GM19239 (cell line): ENCODE measurements around the gene PRIMPOL.
"Not testable (repeated sequence)": the region's sequence is repeated elsewhere in the genome, so short reads cannot be mapped to it uniquely, and the experiment has no call there.

Experiments used
- DNase-seq: peaks from one replicate; pipeline ENCODE4 v3.0.0; 2011; ENCODE audit warnings: low spot score; ENCODE audit not compliant: insufficient read length
- FAIRE-seq: peaks from 2 replicates; lab custom pipeline; 2011; peaks lifted over from hg19 to GRCh38; lab: Jason Lieb, UNC

PRIMPOL gene

GRCh38 chr4:184697956-184698355 is 48.4 kb downstream of the PRIMPOL start:
- FAIRE-seq: no peak
- no peak for DNase-seq

- no peak for FAIRE-seq
- DNase-seq: no peak
Measured at GRCh38 chr4:184699941-184700340, 50.4 kb downstream of the PRIMPOL start.

GRCh38 chr4:184702114-184702513 is 52.6 kb downstream of the PRIMPOL start:
- DNase-seq (no peak), FAIRE-seq (no peak)

GRCh38 chr4:184705692-184706091 is 56.2 kb downstream of the PRIMPOL start:
- DNase-seq (no peak), FAIRE-seq (no peak)

DNA sequence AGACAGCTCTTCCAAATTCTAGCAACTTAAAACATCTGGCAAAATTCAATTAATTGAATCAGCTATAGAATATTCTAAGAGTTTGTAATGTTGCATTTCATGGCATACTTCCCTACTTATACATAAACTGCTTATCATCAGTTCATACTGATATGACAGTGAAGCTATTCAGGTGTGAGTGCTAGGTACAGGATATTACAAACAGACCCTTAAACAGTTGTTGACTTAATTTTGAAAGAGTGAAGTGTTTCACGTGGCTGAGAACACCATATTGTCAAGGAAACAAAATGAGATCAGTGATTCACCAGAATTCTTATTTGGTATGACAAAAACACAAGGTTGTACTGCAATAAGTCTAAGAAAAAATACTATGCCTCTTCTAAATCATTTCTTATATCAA is 56.9 kb downstream of the PRIMPOL start:
- DNase-seq (no peak), FAIRE-seq (no peak)

DNA sequence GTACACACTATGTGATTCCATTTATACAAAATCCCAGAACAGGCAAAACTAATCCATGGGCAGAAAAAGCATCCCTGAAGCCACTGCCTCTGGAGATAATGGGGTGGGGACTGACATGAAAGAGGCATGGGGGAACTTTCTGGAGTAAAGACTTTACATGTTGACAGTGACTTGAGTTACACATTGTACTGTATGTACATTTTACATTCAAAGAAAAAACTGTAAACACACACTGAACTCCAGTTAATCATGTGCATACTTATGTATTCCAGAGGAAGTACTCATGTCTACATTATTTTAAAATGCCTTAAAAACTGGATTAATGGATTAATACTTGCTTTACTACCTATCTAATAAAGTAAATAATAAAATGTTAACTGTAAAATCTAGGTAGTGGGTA is 62.8 kb downstream of the PRIMPOL start:
- no peak for DNase-seq
- FAIRE-seq: no peak

DNA sequence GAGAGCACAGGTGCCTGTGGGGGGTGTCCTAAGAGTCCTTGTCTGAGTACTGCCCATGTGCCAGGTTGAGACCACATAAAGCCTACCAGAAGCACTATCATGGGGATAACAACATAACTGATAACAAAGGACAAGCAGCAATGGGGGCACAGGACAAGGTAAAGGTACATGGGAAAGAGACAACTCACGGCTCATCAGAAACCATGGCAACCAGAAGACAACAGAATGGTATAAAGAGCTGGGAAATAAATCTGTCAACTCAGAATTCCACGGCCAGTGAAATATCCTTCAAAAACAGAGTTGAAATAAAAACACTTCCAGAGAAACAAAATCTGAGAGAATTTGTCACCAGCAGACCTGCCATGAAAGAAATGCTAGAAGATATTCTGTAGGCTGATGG is 64.3 kb downstream of the PRIMPOL start:
- FAIRE-seq: no peak
- DNase-seq: no peak

GRCh38 chr4:184715526-184715925 is 66.0 kb downstream of the PRIMPOL start:
- FAIRE-seq (no peak), DNase-seq (no peak)

DNA sequence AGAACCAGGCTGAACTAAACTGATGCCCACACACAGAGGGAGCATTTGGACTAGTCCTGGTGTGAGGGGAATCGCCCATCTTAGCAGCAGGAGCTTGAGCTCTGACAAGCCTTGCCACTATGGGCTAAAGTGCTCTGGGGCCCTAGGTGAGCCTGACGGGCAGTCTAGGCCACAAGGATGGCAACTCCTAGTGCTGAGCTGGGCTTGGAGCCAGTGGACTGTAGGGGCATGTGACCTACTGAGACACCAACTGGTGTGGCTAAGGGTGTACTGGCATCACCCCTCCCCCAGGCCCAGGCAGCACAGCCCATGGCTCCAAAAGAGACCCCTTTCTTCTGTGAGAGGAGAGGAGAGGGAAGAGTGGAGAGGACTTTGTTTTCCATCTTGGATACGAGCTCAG is 69.9 kb downstream of the PRIMPOL start:
- DNase-seq: no peak
- FAIRE-seq: no peak

- FAIRE-seq (no peak), DNase-seq (no peak)
Measured at GRCh38 chr4:184721254-184721653, 71.7 kb downstream of the PRIMPOL start.

GRCh38 chr4:184722798-184723197 is 73.3 kb downstream of the PRIMPOL start:
- no peak for DNase-seq
- FAIRE-seq: no peak

- FAIRE-seq: no peak
Measured at GRCh38 chr4:184727430-184727829, 77.9 kb downstream of the PRIMPOL start.

DNA sequence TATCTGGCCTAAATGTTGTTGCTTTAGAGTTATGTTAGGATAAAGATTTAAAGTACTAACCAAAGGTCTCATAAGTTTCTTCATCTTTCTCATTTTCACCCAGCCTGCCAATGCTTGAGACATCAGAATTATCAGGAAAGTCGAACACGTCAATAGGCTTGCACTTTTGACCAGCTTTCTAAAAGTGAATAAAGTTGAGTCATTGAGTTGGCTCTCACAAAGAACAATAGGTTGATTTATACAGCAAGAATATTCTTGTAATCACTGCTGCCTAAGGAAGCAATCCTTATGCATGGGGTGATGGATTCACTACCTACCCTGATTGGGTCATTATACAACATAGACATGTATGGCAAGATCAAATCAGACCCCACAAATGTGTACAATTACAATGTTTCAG is 79.3 kb downstream of the PRIMPOL start:
- FAIRE-seq (no peak), DNase-seq (no peak)

More at GRCh38 chr4:184727430-184727829, 77.9 kb downstream of the PRIMPOL start:
- no peak for DNase-seq

GRCh38 chr4:184729946-184730345 is 80.4 kb downstream of the PRIMPOL start:
- FAIRE-seq: no peak

DNA sequence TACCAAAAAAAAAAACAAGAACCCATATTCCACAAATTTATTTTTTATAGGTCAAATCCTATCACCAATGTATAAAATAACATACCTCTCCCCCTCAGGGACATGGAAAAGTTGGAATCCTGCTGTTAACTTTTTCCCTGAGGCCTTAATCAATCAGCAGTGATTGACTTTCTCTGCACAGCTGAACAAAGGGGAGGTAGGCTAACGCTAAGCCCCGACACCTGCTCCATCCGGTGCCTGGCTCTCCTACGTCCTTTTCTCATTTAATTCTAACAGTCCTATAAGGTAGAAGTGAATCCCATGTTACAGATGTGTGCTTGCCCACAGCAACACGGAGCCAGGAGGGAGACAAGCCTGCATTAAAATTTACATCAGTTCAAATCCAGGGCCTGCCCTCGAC is 81.5 kb downstream of the PRIMPOL start:
- DNase-seq (no peak), FAIRE-seq (no peak)

More at GRCh38 chr4:184729946-184730345, 80.4 kb downstream of the PRIMPOL start:
- DNase-seq: no peak

DNA sequence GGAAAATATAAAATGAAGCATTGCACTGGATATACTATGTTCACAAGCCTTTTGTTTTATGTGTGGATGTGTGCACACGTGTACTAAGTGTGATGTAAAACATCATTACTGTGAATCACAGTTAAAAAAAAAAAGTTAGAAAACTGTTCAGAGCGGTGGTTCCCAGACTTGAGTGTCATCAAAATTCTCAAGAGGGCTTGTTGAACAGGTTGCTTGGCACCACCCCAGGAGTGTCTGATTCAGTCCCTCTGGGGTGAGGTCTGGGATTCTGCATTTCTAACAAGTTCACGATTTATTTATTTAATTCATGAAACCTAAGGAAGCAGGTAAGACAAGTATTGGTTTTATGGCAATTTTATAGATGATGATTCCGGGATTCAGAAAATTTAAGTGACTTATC is 82.6 kb downstream of the PRIMPOL start:
- FAIRE-seq (no peak), DNase-seq (no peak)

DNA sequence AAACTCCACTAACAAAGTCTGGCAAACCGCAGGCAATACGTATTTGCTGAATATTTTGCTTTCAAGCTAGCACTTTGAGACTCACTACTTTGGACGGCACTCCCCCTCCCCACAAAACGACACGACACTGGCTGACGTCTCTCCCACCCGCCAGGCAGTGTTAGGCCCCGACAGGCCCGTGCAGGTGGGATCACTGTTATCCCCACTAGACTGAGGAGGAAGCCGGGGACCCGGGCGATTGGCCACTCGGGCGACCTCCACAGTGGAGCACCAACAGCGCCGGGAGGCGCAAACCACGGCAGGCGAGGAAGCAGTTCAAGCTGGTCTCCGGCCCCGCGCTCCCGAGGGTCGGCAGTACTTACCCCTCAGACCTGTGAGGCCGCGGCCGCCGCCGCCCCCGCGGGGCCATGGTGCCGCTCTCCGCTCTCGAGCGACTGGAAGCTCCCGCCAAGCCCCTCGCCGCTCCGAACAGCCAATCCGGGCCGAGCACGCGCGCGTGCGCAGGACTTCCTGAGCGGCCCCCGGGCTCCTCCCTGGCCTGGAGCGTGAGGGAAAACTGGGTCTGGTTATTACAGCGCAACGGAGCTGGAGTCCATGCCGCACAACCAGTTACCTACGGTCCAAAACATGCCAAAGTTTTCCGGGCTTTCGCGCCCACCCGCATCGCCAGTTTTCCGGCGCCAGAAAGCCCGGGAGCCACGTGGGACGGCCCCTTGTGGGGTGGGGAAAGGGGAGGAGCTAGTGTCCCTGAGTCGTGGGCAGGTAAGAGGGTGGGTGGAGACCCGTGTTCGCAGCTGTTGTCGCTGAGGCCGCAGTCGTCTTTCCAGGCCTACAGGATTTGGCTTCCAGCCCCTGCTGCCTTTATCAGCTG is 84.4 kb downstream of the PRIMPOL start, which contains the start of gene CENPU:
TSS of gene CENPU (minus strand) at position 443 of the 871 bp plus-strand sequence. CDS start at position 409, 34 bp downstream.
- DNase-seq (peak; percentile 96), FAIRE-seq (peak; percentile 99)

GRCh38 chr4:184734758-184735157 is 85.2 kb downstream of the PRIMPOL start:
- DNase-seq (no peak), FAIRE-seq (peak; percentile 55)

GRCh38 chr4:184739575-184739974 is 90.0 kb downstream of the PRIMPOL start:
- not testable (repeated sequence) for FAIRE-seq, DNase-seq

- DNase-seq: no peak
- FAIRE-seq: no peak
Measured at GRCh38 chr4:184740980-184741391, 91.4 kb downstream of the PRIMPOL start.

- DNase-seq, FAIRE-seq: not testable (repeated sequence)
Measured at GRCh38 chr4:184741651-184742050, 92.1 kb downstream of the PRIMPOL start.

DNA sequence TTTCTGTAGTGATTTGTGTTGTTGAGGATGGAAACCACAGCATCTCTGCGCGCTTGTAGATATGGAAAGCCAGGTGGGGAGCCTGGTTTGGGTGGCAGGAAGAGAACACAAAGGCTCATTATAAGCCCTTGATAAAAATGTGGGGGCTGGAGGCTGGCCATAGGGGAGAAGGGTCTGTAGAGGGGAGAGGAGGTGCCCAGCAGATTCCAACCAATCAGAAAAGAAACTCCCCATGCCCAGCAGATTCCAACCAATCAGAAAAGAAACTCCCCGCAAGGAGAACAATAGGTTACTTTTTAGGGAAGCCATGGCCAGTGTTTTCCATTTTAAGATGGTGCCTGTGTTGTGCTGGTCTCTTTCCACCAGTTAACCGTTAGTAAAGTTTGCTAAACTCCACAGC is 94.1 kb downstream of the PRIMPOL start:
- no peak for FAIRE-seq

More for the DNA sequence above, 94.1 kb downstream of the PRIMPOL start:
- DNase-seq: no peak
